LNCAP (cell line): ENCODE results near the gene SLC24A4.

Experiments
- TF ChIP-seq, protein P1 (sequence below): fragments of 450-650 bp; IDR thresholded peaks from 2 replicates; pipeline ENCODE4 v1.5.1; 2017; ENCODE audit warnings: mild to moderate bottlenecking

The SLC24A4 gene

DNA sequence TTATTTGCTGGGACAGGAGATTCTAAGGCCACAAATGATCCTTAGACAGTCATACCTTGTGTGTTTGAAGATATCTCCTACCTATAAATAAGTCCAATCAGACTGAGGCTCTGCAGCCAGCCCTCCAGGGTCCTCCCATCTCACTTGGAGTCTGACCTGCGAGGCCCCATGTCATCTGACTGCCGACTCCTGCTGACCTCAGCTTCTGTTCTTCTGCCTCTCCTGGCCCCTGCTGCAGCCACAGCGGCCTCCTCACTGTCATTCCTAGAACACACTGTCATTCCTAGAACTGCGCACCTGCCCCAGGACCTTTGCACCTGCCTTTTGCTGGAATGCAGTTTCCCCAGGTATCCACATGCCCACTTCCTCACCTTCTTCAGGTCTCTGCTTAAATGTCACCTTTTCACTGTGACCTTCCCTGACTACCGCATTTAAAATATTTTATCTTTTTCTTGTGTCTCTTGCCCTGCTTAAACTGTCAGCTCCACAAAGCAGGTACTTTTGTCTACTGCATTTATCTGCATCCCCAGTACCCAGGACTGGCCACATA is 134.1 kb downstream of the SLC24A4 start:
- TF ChIP-seq, protein P1, sequence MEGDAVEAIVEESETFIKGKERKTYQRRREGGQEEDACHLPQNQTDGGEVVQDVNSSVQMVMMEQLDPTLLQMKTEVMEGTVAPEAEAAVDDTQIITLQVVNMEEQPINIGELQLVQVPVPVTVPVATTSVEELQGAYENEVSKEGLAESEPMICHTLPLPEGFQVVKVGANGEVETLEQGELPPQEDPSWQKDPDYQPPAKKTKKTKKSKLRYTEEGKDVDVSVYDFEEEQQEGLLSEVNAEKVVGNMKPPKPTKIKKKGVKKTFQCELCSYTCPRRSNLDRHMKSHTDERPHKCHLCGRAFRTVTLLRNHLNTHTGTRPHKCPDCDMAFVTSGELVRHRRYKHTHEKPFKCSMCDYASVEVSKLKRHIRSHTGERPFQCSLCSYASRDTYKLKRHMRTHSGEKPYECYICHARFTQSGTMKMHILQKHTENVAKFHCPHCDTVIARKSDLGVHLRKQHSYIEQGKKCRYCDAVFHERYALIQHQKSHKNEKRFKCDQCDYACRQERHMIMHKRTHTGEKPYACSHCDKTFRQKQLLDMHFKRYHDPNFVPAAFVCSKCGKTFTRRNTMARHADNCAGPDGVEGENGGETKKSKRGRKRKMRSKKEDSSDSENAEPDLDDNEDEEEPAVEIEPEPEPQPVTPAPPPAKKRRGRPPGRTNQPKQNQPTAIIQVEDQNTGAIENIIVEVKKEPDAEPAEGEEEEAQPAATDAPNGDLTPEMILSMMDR, result no peak

DNA sequence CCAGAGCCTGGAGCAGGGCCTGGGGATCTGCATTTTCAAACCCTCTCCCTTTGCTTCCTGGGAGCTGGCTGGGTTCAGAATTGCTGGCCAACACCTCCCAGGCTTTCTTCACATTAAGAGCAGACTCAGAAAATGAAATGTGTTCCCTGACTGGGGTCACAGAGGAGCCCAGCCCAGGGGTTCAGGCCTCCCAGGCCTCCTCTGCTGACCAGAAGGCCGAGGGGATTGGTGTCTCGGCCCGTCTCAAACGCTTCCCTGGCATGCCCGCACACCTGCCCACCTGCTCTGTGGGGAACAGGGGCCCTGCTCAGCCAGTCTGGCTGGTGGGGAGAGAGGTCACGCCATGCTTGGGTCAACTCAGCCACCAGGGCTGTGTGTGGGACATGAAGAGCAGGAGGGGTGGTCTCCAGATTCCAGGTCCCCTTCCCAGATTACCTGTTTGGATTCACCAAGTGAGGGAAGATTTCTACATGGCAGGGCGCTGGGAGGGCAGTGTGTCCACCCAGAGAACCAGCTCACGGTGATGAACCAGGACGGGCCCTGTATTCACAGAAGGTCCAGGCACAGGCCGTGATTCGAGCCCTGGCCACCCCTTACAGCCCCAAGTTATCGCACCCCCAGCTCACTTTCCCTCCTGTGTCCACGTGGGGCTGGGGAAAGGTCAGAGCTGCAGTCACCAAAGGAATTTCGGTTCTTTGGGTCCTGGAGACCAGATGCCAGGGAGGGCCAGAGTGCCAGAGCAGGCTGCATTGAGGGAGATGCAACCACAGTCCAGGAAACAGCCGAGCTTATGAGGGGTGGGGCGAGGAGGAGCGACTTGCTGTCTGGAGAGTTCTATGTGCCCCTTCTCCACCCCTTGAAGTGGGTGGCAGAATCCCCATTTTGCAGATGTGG is 135.4 kb downstream of the SLC24A4 start:
- TF ChIP-seq, protein P1, result no peak

DNA sequence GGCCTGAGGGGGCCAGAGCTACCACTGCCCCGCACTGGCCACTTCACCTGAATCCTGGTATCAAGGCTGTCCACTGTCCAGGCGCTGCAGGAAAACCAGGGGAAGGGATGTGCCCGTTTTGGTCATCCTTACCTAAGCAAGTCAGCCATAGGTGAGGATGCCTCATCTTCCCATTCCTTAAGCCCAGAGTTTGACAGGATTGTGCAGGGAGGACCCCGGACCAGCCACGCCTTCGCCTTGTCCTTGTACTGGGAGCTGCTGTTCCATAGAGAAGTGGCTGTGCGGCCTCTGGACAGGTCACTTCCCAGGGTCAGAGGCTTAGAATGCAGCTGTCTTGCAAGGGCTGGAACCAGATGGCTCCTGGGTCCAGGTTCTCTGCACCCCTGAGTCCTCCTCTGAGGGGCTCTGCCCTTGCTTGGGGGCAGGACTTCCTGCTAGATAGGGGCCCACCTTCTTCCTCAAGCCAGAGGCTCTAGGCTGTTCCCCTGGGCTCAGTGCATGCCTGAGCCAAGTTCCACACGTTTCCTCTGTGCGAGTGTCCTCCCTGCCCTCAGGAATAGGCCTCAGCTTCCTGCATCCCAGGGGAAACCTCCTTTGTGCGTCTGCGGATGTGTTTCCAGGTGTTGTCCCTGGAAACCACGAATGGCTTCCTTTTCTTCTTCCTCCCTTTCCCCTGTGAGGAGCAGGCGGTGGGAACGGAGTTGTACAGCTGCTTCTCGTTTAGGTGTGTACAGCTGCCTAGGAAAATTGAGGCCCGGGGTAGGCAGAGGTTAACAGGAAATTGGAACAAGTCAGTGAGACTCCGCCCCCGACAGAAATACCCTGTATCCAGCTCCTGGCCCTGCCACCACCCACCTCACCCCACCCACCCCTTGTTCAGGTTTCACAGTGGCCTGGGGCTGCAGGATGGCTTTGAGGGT is 136.3 kb downstream of the SLC24A4 start:
- TF ChIP-seq, protein P1, result no peak

DNA sequence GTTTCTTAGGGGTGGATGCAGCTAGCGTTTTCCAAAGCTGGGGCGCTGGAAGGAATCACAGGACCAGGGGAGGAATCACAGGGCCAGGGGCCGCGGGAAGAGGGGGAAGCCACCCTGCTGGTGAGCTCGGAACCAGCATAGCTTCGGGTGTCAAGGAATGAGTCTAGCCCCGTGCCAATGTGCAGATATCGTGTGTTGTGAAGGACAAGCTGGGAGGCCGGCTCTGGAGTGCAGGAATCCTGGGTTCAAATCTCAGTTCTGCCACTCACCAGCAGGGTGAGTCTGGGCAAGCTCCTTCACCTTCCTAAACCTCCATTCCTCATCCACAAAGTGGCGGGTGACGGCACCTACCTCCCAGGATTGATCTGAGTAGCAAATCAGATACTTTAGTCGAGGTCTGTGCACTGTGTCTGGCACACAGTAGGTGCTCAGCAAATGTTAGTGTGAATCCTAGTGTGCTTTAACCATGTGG is 137.0 kb downstream of the SLC24A4 start:
- TF ChIP-seq, protein P1, result no peak

DNA sequence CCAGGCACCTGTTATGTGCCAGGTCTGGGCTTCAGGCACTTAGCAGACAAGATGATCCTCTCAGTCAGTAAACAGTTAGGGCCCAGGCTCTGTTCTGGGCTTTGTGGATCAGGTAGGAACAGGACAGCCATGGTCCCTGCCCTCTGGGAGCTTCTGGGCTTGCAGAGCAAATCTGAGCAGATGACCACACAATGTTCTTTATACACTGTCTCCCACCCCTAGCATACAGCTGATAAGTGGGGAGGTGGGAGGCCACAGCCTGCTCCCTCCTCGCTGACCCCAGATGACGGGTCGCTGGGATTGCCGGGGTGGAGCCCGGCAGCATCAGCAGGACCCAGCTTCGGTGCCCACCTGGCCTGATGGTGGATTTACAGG is 137.6 kb downstream of the SLC24A4 start:
- TF ChIP-seq, protein P1, result no peak

DNA sequence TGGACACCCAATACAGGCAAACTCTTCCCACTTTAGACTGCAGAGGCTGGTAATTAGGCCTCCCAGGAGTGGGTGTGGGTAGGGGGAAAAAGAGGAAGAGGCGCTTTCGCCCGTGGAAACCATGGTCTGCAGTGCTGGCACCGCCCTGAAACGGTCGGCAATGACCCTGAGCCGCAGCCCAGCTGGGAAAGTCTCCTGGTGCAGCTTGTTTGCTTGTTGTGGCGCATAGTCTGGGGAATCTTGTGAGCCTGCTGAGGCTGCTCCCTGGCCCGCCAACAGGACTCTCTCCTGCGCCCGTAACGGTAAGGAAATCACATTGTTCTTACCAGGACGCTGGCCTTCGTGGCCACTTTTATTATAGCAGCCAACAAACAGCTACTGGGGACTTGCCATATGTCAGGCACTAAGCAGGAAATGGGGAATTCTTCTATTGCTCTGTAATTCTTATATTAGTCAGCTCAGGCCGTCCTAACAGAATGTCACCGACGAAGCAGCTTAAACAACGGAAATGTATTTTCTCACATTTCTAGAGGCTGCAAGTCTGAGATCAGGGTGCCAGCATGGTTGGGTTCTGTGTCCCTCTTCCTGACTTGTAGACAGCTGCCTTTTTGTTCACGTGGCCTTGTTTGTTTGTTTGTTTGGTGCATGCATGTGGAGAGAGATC is 138.1 kb downstream of the SLC24A4 start:
- TF ChIP-seq, protein P1, result no peak

DNA sequence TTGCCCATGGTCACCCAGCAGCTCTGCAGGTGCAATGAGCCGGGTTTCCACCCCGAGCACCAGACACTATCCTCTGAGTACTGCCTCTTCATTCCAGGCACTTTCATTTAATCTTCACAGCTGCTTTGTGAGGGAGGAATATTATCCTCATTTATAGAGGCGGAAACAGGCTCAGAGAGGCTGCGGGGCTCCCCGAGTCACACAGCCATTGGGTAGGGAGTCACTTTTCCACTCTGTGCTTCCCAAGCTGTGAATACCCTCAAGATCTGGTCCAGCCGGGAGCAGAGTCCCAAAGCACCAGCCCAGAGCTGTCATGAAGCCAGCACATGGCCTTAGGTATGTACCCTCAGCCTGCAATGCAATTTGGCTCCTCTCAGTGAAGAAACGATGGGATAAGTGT is 138.9 kb downstream of the SLC24A4 start:
- TF ChIP-seq, protein P1, result no peak
